HG03342 (cell line): ENCODE measurements around the gene MYRFL.
"Not testable (repeated sequence)": the region's sequence is repeated elsewhere in the genome, so short reads cannot be mapped to it uniquely, and the experiment has no call there.

ENCODE experiments used
- ATAC-seq: cut with Tn5 transposase; IDR thresholded peaks from one replicate; pipeline ENCODE4 v1.9.1; 2021; ENCODE audit warnings: mild to moderate bottlenecking, moderate library complexity; ENCODE audit not compliant: unreplicated experiment

The MYRFL gene

GRCh38 chr12:69984241-69984640, 159.2 kb downstream of the MYRFL start:
- ATAC-seq: no peak

GRCh38 chr12:69985656-69986055, 160.6 kb downstream of the MYRFL start:
- ATAC-seq: peak; percentile 97

GRCh38 chr12:69986114-69986513, 161.1 kb downstream of the MYRFL start:
- no peak for ATAC-seq

- ATAC-seq: no peak
Measured at GRCh38 chr12:69987579-69988091, 162.6 kb downstream of the MYRFL start.

- ATAC-seq: no peak
Measured at GRCh38 chr12:69988481-69989321, 163.7 kb downstream of the MYRFL start.

- ATAC-seq: no peak
Measured at GRCh38 chr12:69991690-69992288, 166.8 kb downstream of the MYRFL start.

- no peak for ATAC-seq
Measured at GRCh38 chr12:69993433-69993832, 168.4 kb downstream of the MYRFL start.

GRCh38 chr12:69994086-69994485, 169.1 kb downstream of the MYRFL start:
- not testable (repeated sequence) for ATAC-seq

- ATAC-seq: no peak
Measured at GRCh38 chr12:69994724-69995173, 169.7 kb downstream of the MYRFL start.

- ATAC-seq: no peak
Measured at GRCh38 chr12:69996241-69996640, 171.2 kb downstream of the MYRFL start.

GRCh38 chr12:69996722-69997121, 171.7 kb downstream of the MYRFL start:
- no peak for ATAC-seq

- no peak for ATAC-seq
Measured at GRCh38 chr12:69998011-69998410, 173.0 kb downstream of the MYRFL start.

- ATAC-seq: no peak
Measured at GRCh38 chr12:69998922-69999321, 173.9 kb downstream of the MYRFL start.

GRCh38 chr12:69999561-69999960, 174.5 kb downstream of the MYRFL start:
- ATAC-seq: no peak

GRCh38 chr12:70002097-70002911, 177.3 kb downstream of the MYRFL start:
- ATAC-seq: no peak

- no peak for ATAC-seq
Measured at GRCh38 chr12:70002912-70003255, 177.9 kb downstream of the MYRFL start.

GRCh38 chr12:70005864-70006618, 181.0 kb downstream of the MYRFL start:
- ATAC-seq: no peak

- no peak for ATAC-seq
Measured at GRCh38 chr12:70006619-70006973, 181.6 kb downstream of the MYRFL start.

- ATAC-seq: no peak
Measured at GRCh38 chr12:70007687-70008086, 182.7 kb downstream of the MYRFL start.
